Esophagus muscularis mucosa (tissue), 4 donors: ENCODE results near the gene LTBP3. TPM values are rescaled to one million over a fixed set of nuclear protein-coding genes. Genes with fewer than 3 reads are reported as not detected.

Source experiments
- DNase-seq: peaks from one replicate; pipeline ENCODE4 v3.0.0-alpha.2; 2017; ENCODE audit errors: extremely low spot score
- H3K27ac ChIP-seq, 4 donors: fragments of 200-600 bp; sonication (generic); replicated peaks in 1 of 4; 1 replicate in 3 of 4; 2 replicates in 1 of 4; pipeline ENCODE4 v1.5.1; 2016 to 2019; ENCODE audit warnings: mild to moderate bottlenecking in 1 of 4
- H3K27me3 ChIP-seq, 4 donors: fragments of 200-600 bp; sonication (generic); one replicate each; pipeline versions ENCODE4 v1.5.1 to v1.6.0; 2016 to 2019
- H3K36me3 ChIP-seq, 4 donors: fragments of 200-600 bp; sonication (generic); one replicate each; pipeline ENCODE4 v1.5.1; 2016 to 2019
- H3K4me1 ChIP-seq, 4 donors: fragments of 200-600 bp; sonication (generic); one replicate each; pipeline ENCODE4 v1.5.1; 2016 to 2019
- H3K4me3 ChIP-seq, 4 donors: fragments of 200-600 bp; sonication (generic); 1 replicate in 2 of 4; 2 replicates in 2 of 4; pipeline ENCODE4 v1.5.1; 2016 to 2019; ENCODE audit warnings: mild to moderate bottlenecking in 4 of 4, moderate library complexity in 1 of 4
- H3K9me3 ChIP-seq, 4 donors: fragments of 200-600 bp; sonication (generic); 1 replicate in 3 of 4; 2 replicates in 1 of 4; pipeline ENCODE4 v1.5.1; 2016 to 2019
- EP300 ChIP-seq: sonication (generic); formaldehyde crosslinking; IDR thresholded peaks from one replicate; pipeline ENCODE4 v1.6.1; 2017; ENCODE audit warnings: antibody characterized with exemption
- POLR2A ChIP-seq: fragments of 450-650 bp; IDR thresholded peaks from one replicate; pipeline ENCODE4 v1.6.1; 2017; ENCODE audit warnings: antibody characterized with exemption, moderate library complexity, mild to moderate bottlenecking, low read depth
- POLR2AphosphoS5 ChIP-seq, 2 donors: sonication (generic); formaldehyde crosslinking; IDR thresholded peaks; one replicate each; pipeline ENCODE4 v1.6.1; 2017; ENCODE audit warnings: antibody characterized with exemption in 2 of 2
- WGBS: methylation state at CpG from one replicate; pipeline ENCODE4 v1.1.5; 2018; 5-methylcytosine and 5-hydroxymethylcytosine counted together
- intact Hi-C: fragments of 100-400 bp; cut with DNase I; formaldehyde crosslinking; loops from one replicate; pipeline ENCODE4 v1.15.1; 2023
- total RNA-seq, 4 donors: library from RNA; depleted of rRNA; stranded (reverse); fragments of >200 nt; gene quantifications; one replicate each; pipeline versions ENCODE4 v1.1.0 to v1.2.1, GENCODE V29; 2016
- TF ChIP-seq, protein P1 (sequence below), 3 experiments: fragments of 200-600 bp in 2 of 3; fragments of 450-650 bp in 1 of 3; sonication (generic) in 2 of 3; IDR thresholded peaks; one replicate each; pipeline ENCODE4 v1.5.1; 2017 to 2019; ENCODE audit warnings: antibody characterized with exemption in 3 of 3, mild to moderate bottlenecking in 2 of 3, moderate library complexity in 1 of 3

LTBP3 gene
- total RNA-seq, 4 donors from 2014 or later: 107 to 208 (median 137) TPM

GRCh38 chr11:65572356-65573051 is 14.3 kb upstream of the LTBP3 start, which contains the start of gene FAM89B:
TSS of gene FAM89B (plus strand) at chr11:65572538. CDS start at chr11:65572670, 132 bp downstream.
- WGBS: 1% methylated on average over 22 of the region's 86 CpGs
- H3K4me1 ChIP-seq: peaks cover 67 to 85% (median 78%) of the 10 kb centered on the region in 4 donors
- peak; percentile 97 for DNase-seq
- H3K27ac ChIP-seq: peak within 1 kb of the TSS; percentile 95 to 99 (median 96)
- TF ChIP-seq POLR2AphosphoS5 (IDR thresholded peaks at IDR 0.05): peak in 1 of 2 donors; percentile 77
- TF ChIP-seq EP300: no peak
- TF ChIP-seq, protein P1, sequence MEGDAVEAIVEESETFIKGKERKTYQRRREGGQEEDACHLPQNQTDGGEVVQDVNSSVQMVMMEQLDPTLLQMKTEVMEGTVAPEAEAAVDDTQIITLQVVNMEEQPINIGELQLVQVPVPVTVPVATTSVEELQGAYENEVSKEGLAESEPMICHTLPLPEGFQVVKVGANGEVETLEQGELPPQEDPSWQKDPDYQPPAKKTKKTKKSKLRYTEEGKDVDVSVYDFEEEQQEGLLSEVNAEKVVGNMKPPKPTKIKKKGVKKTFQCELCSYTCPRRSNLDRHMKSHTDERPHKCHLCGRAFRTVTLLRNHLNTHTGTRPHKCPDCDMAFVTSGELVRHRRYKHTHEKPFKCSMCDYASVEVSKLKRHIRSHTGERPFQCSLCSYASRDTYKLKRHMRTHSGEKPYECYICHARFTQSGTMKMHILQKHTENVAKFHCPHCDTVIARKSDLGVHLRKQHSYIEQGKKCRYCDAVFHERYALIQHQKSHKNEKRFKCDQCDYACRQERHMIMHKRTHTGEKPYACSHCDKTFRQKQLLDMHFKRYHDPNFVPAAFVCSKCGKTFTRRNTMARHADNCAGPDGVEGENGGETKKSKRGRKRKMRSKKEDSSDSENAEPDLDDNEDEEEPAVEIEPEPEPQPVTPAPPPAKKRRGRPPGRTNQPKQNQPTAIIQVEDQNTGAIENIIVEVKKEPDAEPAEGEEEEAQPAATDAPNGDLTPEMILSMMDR (IDR thresholded peaks at IDR 0.05): no peak
- intact Hi-C loops: no loop called here
- H3K9me3 ChIP-seq: no peaks in the 10 kb centered on the region
- no peaks in the 10 kb centered on the region for H3K27me3 ChIP-seq
- H3K36me3 ChIP-seq: no peaks in the 10 kb centered on the region
- peak within 1 kb of the TSS; percentile 78 to 98 (median 88) for H3K4me3 ChIP-seq

DNA sequence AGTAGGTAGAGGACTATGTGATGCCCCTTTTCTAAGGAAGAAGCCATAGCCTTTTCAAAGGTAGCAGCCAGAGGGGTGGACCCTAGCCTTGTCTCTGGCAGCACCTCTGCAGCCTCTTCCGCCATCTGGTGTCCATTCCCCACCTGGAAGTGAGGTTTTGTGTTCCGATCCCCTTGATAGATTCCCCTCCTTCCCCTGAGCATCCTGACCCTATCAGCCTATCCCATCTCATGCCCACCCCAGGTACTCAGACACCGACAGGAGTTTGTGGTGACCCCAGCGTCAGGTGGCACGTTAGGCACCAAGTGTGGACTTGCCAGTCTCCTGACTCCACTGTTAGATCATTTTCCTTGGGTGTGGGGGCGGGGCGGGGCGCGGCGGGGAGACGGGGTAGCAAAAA is 13.8 kb upstream of the LTBP3 start:
- Histone ChIP-seq H3K4me3 (peak overlapping the region; percentile 78 to 98 (median 88)), H3K4me1 (peaks cover 61 to 85% (median 74%) of the 10 kb centered on the region in 4 donors), H3K27me3 (no peaks in the 10 kb centered on the region), H3K36me3 (no peaks in the 10 kb centered on the region), H3K9me3 (no peaks in the 10 kb centered on the region), H3K27ac (peak overlapping the region; percentile 95 to 99 (median 96))
- intact Hi-C loops: loop anchor here (2.0 kb wide), 1 partner anchor 31 kb away; no protein-coding TSS in a partner anchor
- WGBS: 5% methylated on average over 11 of the region's 11 CpGs
- DNase-seq: no peak
- no peak for TF ChIP-seq EP300
- TF ChIP-seq, protein P1 (IDR thresholded peaks at IDR 0.05): peak; percentile 42 to 59 (median 51)

DNA sequence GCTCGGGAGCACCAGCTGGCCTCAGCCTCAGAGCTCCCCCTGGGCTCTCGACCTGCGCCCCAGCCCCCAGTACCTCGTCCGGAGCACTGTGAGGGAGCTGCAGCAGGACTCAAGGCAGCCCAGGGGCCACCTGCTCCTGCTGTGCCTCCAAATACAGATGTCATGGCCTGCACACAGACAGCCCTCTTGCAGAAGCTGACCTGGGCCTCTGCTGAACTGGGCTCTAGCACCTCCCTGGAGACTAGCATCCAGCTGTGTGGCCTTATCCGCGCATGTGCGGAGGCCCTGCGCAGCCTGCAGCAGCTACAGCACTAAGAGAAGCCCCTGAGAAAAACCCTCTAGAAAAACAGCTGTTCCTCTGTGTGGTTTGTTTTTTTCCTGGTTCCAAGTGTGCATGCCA is 13.3 kb upstream of the LTBP3 start:
- intact Hi-C loops: loop anchor here (2.0 kb wide), 1 partner anchor 31 kb away; no protein-coding TSS in a partner anchor
- Histone ChIP-seq H3K4me1 (peaks cover 57 to 85% (median 71%) of the 10 kb centered on the region in 4 donors), H3K9me3 (no peaks in the 10 kb centered on the region), H3K27ac (peak overlapping the region; percentile 95 to 99 (median 96)), H3K27me3 (no peaks in the 10 kb centered on the region), H3K4me3 (peak overlapping the region; percentile 78 to 98 (median 88)), H3K36me3 (peaks cover 0 to 2% (median 0%) of the 10 kb centered on the region in 4 donors)
- DNase-seq: no peak
- WGBS: 54% methylated on average over 8 of the region's 9 CpGs
- TF ChIP-seq POLR2AphosphoS5 (IDR thresholded peaks at IDR 0.05) (no peak), EP300 (no peak), POLR2A (no peak)
- TF ChIP-seq, protein P1 (IDR thresholded peaks at IDR 0.05): no peak

- peak; percentile 100 for DNase-seq
- intact Hi-C loops: loop anchor here (2.0 kb wide), 1 partner anchor 29 kb away; no protein-coding TSS in a partner anchor
- Histone ChIP-seq H3K27me3 (no peaks in the 10 kb centered on the region), H3K36me3 (peaks cover 0 to 2% (median 0%) of the 10 kb centered on the region in 4 donors), H3K27ac (peak within 1 kb of the TSS; percentile 95 to 99 (median 96)), H3K4me3 (peak within 1 kb of the TSS; percentile 78 to 98 (median 88)), H3K4me1 (peaks cover 57 to 80% (median 65%) of the 10 kb centered on the region in 4 donors), H3K9me3 (no peaks in the 10 kb centered on the region)
- TF ChIP-seq POLR2AphosphoS5 (IDR thresholded peaks at IDR 0.05) (peak in 1 of 2 donors; percentile 99), POLR2A (peak; percentile 50), EP300 (peak; percentile 75)
- TF ChIP-seq, protein P1 (IDR thresholded peaks at IDR 0.05): peak; percentile 40 to 44 (median 40)
- WGBS: 3% methylated on average over 5 of the region's 89 CpGs
Measured at GRCh38 chr11:65569973-65570918, 12.1 kb upstream of the LTBP3 start, which contains the start of gene ZNRD2. TSS of gene ZNRD2 (plus strand) at chr11:65570477. CDS start at chr11:65570492, 15 bp downstream.
